Measurements from ENCODE around the gene ZSWIM5. TPM values are rescaled to one million over a fixed set of nuclear protein-coding genes. Genes with fewer than 3 reads are reported as not detected.
"Not testable (repeated sequence)": the region's sequence is repeated elsewhere in the genome, so short reads cannot be mapped to it uniquely, and the experiment has no call there.

ZSWIM5 gene
- total RNA-seq, 1 experiment from 2014 or later = 0.16 TPM

DNA sequence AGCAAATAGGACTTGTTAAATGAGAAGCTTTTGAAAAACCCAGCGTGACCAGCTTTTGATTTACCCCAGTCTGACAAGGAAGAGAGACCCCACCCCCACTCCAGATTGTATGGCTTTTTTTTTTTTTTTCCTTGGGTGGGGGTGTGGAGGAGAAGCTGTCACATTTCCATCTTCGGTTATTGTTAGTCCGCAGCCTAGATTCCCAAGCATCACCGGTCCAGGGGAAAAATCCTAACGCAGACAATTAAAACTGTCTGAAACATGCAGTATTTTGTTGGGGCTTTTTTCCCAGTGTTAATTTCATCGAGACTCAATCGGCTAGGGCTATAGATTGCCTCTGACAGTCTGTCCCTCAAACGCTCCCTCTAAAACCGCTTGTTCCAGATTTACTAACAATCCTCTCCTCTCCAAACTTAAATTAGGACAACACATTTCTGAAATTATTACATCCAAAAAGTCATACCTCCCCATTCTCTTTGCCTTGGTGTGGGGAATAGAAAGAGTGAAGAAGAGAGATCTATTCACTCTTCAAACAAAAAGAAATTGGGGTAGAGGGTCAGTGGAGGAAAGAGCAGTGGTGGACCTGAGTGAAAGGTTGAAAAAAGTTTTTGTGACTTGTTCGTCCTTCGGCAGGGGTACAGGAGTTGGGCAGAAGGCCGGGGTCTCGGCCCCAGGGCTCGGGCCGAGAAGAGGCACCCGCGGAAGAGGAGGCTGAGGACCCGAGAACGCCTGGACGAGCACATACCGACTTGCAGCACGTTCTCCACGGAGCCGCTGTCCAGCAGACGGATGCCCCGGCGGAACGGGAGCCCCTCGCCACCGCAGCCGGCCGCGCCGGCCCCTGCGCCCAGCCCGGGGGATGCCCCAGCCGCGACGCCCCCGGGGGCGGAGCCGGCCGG is 1.1 kb downstream of the ZSWIM5 start:
- no peak for DNase-seq (ENCODE audit: low spot score)

DNA sequence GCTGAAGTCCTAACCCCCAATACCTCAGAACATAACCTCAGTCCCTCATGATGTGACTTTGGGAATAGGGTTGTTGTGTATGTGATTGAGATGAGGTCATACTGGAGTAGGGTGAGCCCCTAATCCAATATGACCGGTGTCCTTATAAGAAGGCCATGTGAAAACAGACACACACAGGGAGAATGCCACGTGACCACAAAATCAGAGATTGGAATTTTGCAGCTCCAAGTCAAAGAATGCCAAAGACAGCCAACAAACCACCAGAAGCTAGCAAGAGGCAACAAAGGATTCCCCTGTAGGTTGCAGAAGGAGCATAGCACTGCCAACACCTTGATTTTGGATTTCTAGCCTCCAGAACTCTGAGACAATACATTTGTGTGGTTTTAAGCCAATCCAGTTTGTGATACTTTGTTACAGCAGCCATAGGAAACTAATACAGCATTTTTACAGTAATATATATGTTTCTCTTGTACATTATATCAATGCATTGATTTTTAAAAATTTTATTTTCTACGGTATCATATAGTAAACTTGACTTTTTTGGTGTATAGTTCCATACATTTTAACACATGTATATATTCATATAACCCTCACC is 5.4 kb downstream of the ZSWIM5 start:
- DNase-seq (ENCODE audit: low spot score) = no peak

DNA sequence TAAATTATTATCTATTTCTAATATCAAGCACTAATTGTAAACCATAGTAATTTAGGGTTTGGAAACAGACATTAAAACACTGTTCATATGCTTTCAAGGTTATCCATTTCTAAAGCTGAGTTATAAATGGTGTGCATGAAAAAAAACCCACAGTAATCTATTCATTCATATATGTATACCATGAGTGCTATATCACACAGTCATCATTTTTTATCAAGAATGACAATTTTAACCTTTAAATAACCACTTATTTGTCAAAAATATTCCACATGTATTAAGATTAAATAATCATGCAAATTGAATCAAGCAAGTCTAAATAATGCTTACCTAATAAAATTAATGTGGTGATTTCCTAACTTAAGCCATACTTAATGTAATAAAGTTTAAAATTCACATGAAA is 6.0 kb downstream of the ZSWIM5 start:
- no peak for DNase-seq (ENCODE audit: low spot score)

DNA sequence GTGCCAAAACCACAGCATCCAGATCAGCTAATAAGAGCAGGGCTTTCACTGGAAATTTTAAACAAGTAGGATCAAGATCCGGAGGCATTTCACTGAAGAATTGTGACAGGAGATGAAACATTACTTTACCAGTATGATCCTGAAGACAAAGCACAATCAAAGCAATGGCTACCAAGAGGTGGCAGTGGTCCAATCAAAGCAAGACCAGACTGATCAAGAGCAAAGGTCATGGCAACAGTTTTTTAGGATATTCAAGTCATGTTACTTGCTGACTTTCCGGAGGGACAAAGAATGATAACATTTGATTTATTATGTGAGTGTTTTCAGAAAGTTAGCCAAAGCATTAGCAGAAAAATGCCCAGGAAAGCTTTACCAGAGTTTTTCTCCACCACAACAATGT is 8.2 kb downstream of the ZSWIM5 start:
- DNase-seq (ENCODE audit: low spot score) = no peak

DNA sequence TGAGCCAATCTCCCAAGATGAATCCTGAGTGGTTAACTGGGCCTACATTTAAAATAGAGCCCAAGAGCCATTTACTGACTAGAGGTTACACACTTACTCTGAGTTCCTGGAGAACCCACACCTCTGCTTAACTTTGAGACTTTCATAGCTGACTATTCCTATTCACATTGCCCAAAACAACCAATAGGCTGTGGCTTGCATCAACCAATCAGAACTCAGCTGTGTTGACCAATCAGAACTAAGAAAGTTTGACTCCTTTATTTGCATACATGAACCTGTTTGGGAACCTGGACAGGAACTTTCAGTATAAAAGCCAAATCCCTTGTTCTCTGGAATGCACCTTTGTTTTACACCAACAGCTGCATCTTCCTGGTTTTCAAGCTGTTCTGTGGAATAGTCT is 9.5 kb downstream of the ZSWIM5 start:
- no peak for DNase-seq (ENCODE audit: low spot score)

DNA sequence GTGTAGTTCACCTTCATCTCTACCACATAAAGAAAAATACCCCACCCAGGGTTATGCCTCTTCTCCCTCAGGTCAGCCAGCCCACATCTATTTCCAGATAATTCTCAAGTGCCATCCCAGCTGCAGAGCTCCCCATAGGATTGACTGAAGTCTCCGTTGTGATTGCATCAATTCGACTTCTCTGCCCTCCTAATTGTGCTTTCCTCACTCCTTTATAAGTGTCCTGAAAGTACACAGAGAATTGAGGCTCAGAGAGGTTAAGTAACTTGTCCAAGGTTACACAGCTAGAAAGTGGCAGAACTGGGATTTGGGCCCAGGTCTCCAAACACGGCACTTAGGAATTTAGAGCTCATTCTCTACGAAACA is 15.0 kb downstream of the ZSWIM5 start:
- no peak for DNase-seq (ENCODE audit: low spot score)

DNA sequence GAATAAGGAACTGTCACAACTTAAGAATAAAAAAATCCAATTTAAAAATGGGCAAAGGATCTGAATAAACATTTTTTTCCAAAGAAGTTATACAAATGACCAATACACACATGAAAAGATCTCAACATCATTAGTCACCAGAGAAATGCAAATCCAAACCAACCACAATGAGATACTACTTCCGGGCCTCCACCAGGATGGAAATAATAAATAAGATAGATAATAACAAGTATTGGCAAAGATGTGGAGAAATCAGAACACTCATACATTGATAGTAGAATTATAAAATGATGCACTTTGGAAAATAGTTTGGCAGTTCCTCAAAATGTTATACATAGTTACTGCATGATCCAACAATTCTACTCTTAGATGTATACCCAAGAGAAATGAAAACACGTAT is 18.7 kb downstream of the ZSWIM5 start:
- no peak for DNase-seq (ENCODE audit: low spot score)

DNA sequence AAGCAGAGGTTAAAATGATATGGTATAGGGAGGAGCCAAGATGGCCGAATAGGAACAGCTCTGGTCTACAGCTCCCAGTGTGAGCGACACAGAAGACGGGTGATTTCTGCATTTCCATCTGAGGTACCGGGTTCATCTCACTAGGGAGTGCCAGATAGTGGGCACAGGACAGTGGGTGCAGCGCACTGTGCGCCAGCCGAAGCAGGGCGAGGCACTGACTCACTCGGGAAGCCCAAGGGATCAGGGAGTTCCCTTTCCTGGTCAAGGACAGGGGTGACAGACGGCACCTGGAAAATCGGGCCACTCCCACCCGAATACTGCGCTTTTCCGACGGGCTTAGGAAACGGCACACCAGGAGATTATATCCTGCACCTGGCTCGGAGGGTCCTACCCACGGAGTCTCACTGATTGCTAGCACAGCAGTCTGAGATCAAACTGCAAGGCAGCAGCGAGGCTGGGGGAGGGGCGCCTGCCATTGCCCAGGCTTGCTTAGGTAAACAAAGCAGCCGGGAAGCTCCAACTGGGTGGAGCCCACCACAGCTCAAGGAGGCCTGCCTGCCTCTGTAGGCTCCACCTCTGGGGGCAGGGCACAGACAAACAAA is 26.4 kb downstream of the ZSWIM5 start:
- DNase-seq (ENCODE audit: low spot score) = not testable (repeated sequence)

DNA sequence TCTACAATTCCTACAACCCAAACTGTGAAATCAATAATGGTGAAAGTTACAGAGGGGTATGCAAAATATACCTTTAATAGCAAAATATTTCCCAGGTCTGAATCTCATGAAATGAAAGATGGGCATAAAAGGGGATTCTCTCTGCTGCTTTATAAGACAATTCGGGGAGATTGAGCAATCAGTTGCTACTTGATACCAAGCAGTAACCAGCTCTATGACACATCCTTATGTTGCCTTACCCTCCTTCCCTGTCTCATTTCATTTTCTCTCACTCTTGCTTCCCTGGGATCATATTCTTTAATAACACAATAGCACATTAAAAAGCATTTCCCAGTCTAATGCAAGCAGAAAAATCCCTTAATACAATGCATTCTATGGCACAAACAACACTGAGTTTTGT is 29.0 kb downstream of the ZSWIM5 start:
- DNase-seq (ENCODE audit: low spot score) = no peak

DNA sequence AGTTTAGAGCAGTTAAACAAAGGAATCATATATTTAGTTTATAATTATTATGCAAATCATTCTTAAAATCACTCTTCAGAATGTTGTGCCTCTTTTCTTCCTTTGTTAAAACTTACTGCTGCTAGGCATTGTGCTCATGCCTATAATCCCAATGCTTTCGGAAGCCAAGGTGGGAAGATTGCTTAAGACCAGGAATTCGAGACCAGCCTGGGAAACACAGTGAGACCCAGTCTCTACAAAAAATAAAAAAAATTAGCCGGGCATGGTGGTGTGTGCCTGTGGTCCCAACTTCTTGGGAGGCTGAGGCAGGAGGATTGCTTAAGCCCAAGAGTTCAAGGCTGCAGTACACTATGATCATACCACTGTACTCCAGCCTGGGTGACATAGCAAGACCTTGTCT is 33.6 kb downstream of the ZSWIM5 start:
- DNase-seq (ENCODE audit: low spot score) = no peak

DNA sequence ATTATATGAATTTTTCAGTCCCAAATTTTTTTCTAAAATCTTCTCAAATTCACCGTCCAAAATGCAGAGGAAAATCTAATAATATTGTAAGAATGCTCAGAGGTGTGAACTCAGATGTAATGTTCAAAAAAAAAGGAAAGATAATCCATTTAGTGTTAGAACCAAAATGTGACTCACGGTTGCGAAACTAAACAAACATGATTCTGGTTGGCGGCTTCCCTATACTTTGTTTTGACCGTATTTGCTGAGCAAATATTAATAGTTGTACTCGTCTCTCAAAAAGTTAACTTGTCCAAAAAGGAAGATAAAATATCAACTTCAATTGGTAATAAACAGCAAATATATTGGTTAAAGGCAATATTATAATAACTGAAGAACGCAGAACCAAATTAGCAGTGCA is 34.4 kb downstream of the ZSWIM5 start:
- DNase-seq (ENCODE audit: low spot score) = no peak

DNA sequence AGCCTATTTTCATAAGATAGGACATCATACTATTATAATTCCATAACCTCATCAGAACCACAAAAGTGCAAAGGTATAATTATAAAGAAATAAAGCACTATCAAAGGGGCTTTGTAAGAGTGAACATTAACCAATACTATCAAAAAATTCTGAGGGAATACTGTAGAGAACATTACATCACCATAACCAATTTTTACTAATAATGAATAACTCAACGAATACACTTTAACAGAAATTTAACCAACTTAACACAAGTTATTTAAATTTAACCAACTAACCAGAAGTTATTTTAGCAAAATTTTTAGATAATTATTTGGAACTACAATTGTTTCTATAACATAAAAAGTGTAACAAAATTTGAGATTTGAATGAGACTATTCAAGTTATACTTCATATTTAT is 34.8 kb downstream of the ZSWIM5 start:
- no peak for DNase-seq (ENCODE audit: low spot score)

DNA sequence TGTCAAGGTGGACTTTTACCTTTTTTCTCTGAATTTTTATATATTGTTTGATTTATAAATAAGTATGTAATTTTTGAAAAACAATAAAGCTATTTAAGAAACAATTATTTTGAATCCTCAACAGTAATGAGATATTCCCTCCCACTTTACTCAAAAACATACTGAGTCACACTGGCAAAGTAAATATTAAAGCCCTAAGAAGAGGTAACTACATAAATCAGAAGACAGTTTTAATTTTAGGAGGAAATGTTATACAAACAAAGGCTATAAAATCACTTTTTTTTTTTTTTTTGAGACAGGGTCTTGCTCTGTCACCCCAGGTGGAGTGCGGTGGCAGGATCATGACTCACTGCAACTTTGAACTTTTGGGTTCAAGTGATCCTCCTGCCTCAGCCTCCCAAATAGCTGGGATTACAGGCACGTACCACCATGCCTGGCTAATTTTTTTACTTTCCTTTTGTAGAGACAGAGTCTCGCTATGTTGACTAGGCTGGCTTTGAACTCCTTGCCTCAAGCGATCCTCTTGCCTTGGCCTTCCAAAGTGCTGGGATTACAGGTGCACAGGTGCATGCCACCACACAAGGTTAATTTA is 36.2 kb downstream of the ZSWIM5 start:
- no peak for DNase-seq (ENCODE audit: low spot score)

DNA sequence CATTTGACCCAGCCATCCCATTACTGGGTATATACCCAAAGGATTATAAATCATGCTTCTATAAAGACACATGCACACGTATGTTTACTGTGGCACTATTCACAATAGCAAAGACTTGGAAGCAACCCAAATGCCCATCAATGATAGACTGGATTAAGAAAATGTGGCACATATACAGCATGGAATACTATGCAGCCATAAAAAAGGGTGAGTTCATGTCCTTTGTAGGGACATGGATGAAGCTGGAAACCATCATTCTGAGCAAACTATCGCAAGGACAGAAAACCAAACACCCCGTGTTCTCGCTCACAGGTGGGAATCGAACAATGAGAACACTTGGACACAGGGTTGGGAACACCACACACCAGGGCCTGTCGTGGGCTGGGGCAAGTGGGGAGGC is 38.5 kb downstream of the ZSWIM5 start:
- DNase-seq (ENCODE audit: low spot score) = not testable (repeated sequence)

DNA sequence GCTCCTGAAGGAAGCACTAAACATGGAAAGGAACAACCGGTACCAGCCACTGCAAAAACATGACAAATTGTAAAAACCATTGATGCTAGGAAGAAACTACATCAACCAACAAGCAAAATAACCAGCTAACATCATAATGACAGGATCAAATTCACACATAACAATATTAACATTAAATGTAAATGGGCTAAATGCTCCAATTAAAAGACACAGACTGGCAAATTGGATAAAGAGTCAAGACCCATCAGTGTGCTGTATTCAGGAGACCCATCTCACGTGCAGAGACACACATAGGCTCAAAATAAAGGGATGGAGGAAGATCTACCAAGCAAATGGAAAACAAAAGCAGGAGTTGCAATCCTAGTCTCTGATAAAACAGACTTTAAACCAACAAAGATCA is 42.1 kb downstream of the ZSWIM5 start:
- not testable (repeated sequence) for DNase-seq (ENCODE audit: low spot score)

DNA sequence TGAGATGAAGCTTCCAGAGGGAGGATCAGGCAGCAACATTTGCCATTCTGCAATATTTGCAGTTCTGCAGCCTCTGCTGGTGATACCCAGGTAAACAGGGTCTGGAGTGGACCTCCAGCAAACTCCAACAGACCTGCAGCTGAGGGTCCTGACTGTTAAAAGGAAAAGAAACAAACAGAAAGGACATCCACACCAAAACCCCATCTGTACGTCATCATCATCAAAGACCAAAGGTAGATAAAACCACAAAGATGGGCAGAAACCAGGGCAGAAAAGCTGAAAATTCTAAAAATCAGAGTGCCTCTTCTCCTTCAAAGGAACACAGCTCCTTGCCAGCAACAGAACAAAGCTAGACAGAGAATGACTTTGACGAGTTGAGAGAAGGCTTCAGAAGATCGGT is 43.3 kb downstream of the ZSWIM5 start:
- DNase-seq (ENCODE audit: low spot score) = not testable (repeated sequence)

DNA sequence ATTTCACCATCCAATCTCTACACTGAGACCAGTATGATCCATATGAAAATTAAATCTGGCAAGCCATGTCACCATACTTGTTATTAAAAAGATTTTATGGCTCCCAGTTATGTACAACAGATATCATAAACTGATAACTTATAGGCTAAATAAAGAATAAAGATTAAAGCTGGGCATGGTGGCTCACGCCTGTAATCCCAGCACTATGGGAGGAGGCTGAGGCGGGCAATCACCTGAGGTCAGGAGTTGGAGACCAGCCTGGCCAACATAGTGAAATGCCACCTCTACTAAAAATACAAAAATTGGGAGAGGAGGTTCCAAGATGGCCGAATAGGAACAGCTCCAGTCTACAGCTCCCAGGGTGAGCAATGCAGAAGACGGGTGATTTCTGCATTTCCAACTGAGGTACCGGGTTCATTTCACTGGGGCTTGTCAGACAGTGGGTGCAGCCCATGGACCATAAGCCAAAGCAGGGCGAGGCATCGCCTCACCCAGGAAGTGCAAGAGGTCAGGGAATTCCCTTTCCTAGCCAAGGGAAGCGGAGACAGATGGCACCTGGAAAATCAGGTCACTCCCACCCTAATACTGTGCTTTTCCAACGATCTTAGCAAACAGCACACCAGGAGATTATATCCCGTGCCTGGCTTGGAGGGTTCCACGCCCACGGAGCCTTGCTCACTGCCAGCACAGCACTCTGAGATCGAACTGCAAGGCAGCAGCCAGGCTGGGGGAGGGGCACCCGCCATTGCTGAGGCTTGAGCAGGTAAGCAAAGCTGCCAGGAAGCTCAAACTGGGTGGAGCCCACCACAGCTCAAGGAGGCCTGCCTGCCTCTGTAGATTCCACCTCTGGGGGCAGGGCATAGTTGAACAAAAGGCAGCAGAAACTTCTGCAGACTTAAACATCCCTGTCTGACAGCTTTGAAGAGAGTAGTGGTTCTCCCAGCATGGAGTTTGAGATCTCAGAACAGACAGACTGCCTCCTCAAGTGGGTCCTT is 44.1 kb downstream of the ZSWIM5 start:
- not testable (repeated sequence) for DNase-seq (ENCODE audit: low spot score)

DNA sequence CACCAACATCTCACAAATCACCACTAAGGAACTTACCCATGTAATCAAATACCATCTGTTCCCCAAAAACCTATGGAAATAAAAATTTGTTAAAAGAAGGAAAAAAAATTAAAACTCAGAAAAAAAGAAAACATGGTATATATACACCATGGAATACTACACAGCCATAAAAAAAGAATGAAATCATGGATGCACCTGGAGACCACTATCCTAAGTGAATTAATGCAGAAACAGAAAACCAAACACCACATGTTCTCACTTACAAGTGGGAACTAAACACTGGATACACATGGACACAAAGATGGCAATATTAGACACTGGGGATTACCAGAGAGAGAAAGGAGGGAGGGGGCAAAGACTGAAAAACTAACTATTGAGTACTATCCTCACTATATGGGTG is 50.4 kb downstream of the ZSWIM5 start:
- no peak for DNase-seq (ENCODE audit: low spot score)

DNA sequence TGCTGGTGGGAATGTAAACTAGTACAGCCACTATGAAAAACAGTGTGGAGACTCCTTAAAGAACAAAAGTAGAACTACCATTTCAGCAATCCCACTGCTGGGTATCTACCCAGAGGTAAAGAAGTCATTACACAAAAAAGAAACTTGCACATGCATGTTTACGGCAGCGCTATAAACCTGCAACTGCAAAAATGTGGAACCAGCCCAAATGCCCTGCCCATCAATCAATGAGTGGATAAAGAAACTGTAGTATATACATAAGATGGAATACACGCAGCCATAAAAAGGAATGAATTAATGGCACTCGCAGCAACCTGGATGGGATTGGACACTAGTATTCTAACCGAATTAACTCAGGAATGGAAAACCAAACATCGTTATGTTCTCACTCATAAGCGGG is 51.0 kb downstream of the ZSWIM5 start:
- DNase-seq (ENCODE audit: low spot score) = no peak

DNA sequence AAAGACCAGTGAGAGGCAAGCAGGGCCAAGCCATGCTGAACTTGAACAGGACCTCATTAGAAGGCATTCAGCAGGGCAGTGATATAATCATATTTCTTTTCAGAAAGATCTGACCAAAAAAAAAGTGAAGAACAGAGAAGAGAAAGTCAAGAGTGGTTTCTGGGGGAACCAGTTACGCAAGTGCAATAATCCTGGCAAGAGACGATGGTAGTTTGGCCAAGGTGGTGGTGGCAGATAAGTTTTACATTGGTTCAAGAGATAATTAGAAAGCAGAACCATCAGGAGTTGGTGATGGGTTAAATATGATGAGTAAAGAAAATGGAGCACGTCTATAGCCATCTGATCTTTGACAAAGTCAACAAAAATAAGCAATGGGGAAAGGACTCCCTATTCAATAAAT is 54.3 kb downstream of the ZSWIM5 start:
- DNase-seq (ENCODE audit: low spot score) = no peak

DNA sequence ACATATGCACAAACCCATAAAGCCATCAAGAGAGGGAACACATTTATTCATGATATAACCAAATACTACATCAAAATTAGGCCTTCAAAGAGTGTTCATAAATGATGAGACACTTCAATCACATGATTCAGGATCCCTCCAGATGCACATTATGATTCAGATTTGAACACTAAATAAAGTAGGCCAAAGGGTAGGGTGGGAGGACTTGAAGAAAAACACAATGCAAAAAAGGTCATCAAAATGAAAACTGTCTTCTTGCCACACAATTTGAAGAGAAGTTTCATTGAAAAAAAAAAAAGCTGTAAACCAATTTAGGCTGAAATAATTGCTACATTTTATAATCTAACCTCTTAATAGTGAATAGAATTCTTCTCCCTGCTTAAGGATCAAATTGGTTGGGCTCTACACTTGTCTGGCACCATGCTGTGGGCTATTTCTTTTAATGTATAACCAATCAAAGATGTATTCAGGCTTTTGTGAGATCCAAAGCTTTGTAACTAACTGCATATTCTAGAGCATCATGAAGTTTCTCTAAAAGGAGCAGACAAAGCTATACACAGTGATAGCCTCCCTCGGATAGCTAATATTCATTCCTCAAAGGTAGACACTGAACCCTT is 58.1 kb downstream of the ZSWIM5 start:
- DNase-seq (ENCODE audit: low spot score) = no peak

Data from A172 (cell line).